Measurements from ENCODE around the gene CST1.
"Not testable (repeated sequence)": the region's sequence is repeated elsewhere in the genome, so short reads cannot be mapped to it uniquely, and the experiment has no call there.

CST1 gene, protein sequence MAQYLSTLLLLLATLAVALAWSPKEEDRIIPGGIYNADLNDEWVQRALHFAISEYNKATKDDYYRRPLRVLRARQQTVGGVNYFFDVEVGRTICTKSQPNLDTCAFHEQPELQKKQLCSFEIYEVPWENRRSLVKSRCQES

DNA sequence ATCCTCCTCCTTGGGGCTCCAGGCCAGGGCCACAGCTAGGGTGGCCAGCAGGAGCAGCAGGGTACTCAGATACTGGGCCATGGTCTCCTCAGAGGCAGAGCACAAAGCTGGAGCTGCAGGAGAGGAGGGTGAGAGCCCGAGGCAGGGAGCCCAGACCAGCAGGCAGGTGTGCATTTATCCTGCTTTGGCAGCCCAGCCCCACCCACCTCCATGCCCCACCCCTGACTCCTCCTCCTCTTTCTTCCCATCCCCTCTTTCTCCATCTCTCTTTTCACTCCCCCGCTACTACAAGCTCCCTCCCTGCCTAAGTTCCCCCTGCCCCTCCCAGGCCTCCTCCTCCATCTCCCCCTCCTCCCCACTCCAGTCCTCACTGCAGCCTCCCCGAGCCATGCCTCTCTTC, at the start of gene CST1:
CST1 (minus strand) TSS at position 150 of the 400 bp plus-strand sequence; CDS start at position 81, 69 bp downstream.
- DNase-seq (ENCODE audit: low spot score), result not testable (repeated sequence)

- peak; percentile 46 for DNase-seq (ENCODE audit: low spot score)
Observed at GRCh38 chr20:23799216-23799847, 48.6 kb upstream of the CST1 start.

GRCh38 chr20:23795526-23795925, 44.8 kb upstream of the CST1 start:
- no peak for DNase-seq (ENCODE audit: low spot score)

- DNase-seq (ENCODE audit: low spot score), result no peak
Observed at GRCh38 chr20:23794841-23795240, 44.1 kb upstream of the CST1 start.

GRCh38 chr20:23794065-23794464, 43.3 kb upstream of the CST1 start:
- no peak for DNase-seq (ENCODE audit: low spot score)

DNA sequence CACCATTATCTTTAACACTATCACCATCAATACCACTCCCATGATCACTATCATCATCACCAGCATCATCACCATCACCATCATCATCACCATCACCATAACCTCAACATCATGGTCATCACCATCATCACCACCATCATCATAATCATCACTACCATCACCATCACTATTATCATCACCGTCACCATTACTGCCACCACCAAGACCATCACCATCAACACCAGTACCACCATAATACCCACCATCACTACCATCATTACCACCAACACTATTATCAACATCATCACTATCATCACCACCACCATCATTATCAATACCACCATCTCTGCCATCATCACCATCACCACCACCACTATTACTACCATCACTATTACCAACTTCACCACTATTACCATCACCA, 32.7 kb upstream of the CST1 start:
- DNase-seq (ENCODE audit: low spot score), result no peak

GRCh38 chr20:23782366-23782983, 31.7 kb upstream of the CST1 start:
- peak; percentile 66 for DNase-seq (ENCODE audit: low spot score)

GRCh38 chr20:23778676-23779075, 27.9 kb upstream of the CST1 start:
- DNase-seq (ENCODE audit: low spot score), result not testable (repeated sequence)

DNA sequence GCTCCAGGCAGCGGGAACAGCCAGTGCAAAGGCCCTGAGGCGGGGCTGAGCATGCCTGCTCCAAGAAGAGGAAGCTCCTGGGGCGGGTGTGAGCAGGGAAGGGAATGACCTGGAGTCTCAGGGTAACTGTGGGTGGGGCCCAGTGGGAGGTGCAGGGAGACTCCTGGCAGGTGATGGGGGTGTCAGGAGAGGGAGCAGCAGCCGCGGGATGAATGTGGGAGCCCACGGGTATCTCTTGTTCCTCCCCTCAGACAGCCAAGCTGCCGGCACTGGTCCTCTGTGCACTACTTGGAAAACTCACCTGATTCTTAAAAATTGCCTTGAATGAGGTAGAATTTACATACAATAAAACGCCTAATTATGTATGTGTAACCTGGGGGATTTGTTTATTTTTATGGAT, 26.6 kb upstream of the CST1 start:
- not testable (repeated sequence) for DNase-seq (ENCODE audit: low spot score)

DNA sequence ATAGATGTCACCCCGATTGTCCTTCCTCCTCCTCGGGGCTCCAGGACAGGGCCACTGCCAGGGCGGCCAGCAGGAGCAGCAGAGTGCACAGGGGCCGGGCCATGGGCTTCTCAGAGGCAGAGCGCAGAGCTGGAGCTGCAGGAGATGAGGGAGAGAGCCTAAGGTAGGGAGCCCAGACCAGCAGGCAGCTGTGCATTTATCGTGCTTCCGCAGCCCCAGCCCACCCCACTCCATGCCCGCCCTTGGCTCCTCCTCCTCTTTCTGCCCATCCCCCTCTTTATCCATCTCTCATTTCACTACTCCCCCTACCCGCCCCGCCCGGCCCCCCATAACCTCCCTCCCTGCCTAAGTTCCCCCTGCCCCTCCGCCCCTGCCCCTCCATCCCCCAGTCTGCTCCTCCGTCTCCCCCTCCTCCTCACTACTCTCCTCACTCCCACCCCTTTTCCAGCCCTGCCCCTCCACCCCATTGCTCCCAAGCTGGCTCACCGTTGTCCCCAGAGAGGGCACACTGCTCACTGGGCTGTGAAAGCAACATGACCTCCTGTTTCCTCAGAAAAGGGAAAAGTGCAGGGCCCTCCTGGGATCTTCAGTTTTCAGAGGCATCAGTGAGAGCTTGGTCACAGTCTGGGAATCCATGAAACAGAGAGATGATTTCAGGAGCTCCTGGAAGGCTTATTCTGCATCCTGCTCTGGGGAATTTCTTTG, 25.5 kb upstream of the CST1 start:
- no peak for DNase-seq (ENCODE audit: low spot score)

DNA sequence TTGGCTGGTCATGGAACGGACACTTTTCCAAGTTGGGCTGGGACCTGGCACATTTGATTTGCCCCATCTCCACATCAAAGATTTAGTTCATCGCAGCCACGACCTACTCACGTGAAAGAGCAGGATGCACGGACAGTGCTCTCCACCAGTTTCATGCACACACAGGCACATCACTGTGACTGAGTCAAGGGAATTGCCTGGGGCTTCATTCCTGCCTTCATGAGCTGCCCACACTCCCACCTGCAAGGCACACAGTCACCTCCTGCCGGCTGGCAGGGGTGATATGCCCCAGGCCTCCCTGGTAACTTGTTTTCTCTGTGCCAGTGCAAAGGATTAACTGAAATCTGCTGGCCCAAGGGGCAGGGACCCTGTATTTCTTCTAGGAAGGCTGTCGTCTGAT, 23.3 kb upstream of the CST1 start:
- DNase-seq (ENCODE audit: low spot score), result no peak

DNA sequence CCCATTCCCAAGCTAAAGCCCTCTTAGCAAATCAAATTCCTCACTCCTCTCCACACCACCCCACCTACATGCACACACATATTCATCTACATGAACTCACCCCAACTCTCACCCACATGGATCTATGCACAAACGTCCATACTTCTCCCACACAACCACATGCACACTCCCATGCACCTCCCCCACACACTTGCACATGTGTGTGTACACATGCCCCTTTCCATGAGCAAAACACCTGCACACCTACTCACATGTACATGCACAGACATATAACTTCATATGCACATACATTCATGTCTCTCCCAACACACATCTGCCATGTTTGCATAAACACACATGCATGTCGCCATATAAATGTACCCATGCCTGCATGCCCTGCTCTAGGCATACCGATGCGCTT, 22.8 kb upstream of the CST1 start:
- DNase-seq (ENCODE audit: low spot score), result no peak

- no peak for DNase-seq (ENCODE audit: low spot score)
Observed at GRCh38 chr20:23773127-23773526, 22.4 kb upstream of the CST1 start.

- DNase-seq (ENCODE audit: low spot score), result no peak
Observed at GRCh38 chr20:23772074-23772473, 21.3 kb upstream of the CST1 start.

GRCh38 chr20:23770384-23770783, 19.6 kb upstream of the CST1 start:
- DNase-seq (ENCODE audit: low spot score), result no peak

DNA sequence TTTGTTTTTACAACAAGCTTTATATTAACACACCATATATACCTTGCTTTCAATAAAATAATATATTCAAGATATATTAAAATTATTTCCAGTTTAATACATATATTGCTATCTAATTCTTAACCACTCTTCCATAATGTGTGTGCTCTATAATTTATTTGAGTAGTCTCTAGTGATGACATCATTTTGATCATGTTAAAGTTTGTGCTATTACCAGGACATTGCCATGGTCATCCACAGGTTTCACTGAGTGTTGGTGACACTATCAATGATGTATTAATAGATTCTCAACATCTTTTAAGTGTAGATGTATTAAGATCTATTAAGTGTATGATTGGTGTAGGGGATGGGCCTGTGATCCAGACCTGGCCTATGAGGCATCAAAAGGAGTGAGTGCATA, 17.8 kb upstream of the CST1 start:
- DNase-seq (ENCODE audit: low spot score), result not testable (repeated sequence)

- DNase-seq (ENCODE audit: low spot score), result no peak
Observed at GRCh38 chr20:23766531-23766930, 15.8 kb upstream of the CST1 start.

DNA sequence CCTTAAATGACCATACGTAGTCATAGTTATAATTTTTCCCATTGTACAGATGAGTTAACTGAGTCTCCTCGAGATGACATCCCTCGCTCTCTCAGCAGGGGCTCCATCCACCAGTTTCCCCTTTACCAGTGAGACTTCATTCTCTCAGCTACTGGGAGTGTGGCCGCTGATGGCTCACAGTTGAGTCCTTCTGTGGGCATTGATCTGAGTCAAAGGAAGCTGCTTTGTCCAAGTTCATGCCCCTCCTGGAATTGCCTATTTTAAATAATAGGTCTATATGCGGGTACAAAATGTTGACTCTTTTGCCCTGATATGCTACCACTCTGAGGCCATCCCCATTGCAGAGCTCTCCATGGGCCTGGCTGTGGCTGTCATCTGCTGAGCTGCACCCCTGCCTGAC, 14.8 kb upstream of the CST1 start:
- no peak for DNase-seq (ENCODE audit: low spot score)

DNA sequence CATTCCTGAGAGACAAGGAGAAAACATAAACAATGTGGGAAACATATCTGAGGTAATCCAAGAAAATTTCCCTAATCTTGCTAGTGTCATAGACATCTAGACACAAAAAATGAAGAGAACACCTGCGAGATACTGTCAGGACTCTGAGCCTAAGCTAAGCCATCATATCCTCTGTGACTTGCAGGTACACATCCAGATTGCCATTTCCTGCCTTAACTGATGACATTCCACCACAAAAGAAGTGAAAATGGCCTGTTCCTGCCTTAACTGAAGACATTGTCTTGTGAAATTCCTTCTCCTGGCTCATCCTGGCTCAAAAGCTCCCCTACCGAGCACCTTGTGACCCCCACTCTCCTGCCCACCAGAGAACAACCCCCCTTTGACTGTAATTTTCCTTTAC, 13.9 kb upstream of the CST1 start:
- not testable (repeated sequence) for DNase-seq (ENCODE audit: low spot score)

DNA sequence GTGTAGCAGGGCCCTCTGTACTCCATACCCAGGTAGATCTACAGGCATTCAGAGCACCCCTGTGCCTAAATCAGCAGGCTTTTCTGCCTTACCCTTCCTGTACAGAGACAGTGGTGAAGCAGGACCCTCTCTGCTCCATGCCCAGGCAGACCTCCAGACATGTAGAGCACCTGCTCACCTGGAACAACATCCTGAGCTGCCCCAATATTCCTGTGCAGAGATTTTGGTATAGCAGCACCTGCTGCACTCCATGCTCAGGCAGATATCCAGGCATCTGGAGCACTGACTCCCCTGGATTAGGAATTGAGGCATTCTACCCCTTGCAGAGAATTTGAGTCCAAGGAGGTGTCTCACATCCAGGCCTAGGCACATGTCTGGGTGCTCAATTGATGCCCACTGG, 12.6 kb upstream of the CST1 start:
- DNase-seq (ENCODE audit: low spot score), result no peak

DNA sequence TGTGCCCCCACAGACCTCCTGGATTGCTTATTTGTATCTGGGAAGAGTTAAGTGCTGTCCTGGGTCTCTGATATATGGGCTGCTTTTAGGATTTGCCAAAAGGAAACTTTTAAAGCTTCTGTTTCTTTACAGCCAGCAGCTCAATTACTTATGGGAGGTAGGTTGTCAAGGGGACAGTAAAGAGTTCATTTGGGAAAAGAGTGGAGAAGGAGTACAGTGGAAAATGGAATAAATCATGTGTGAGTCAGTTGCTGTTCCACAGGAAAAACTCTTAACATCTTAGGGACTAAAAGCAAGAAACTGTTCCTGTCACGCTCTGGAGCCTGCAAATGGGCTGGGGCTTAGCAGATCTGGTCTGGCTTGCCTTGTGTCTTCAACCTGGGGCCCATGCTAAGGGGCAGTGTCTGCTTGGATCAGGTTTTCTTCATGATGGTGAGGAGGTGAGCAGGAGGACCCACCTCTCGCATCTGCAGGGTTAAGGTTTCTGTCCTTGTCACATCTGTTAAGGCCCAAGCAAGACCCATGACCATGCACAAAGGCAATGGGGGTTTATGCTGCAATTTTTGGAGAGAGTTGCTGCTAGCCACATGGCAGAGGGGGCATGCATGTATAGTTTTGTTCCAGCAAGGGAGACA, 8.7 kb upstream of the CST1 start:
- DNase-seq (ENCODE audit: low spot score), result no peak

GRCh38 chr20:23756792-23757191, 6.1 kb upstream of the CST1 start:
- DNase-seq (ENCODE audit: low spot score), result not testable (repeated sequence)
